Trophoblast cell (in vitro differentiated cells and primary cell): ENCODE measurements around the gene TUT7.
"Not testable (repeated sequence)": the region's sequence is repeated elsewhere in the genome, so short reads cannot be mapped to it uniquely, and the experiment has no call there.

Source experiments
- DNase-seq, 2 donors: peaks; one replicate each; pipeline ENCODE4 v3.0.0-alpha.2; 2016
- H2AFZ ChIP-seq: 2 replicates; pipeline ENCODE4 v1.6.1; 2013; ENCODE audit warnings: low read length, moderate library complexity, mild to moderate bottlenecking; ENCODE audit not compliant: insufficient read depth, poor library complexity
- H2AK5ac ChIP-seq: 2 replicates; pipeline ENCODE4 v1.6.1; 2013; ENCODE audit warnings: mild to moderate bottlenecking, low read length
- H2BK120ac ChIP-seq: 2 replicates; pipeline ENCODE4 v1.6.1; 2013; ENCODE audit warnings: low read length, mild to moderate bottlenecking, moderate library complexity; ENCODE audit not compliant: insufficient read depth, poor library complexity
- H2BK12ac ChIP-seq: 2 replicates; pipeline ENCODE4 v1.6.1; 2013; ENCODE audit warnings: mild to moderate bottlenecking, low read length, moderate library complexity
- H2BK5ac ChIP-seq: 2 replicates; pipeline ENCODE4 v1.6.1; 2013; ENCODE audit warnings: low read length, low read depth, moderate library complexity, mild to moderate bottlenecking; ENCODE audit not compliant: poor library complexity
- H3K14ac ChIP-seq: 2 replicates; pipeline ENCODE4 v1.6.1; 2013; ENCODE audit warnings: mild to moderate bottlenecking, low read length
- H3K18ac ChIP-seq: 2 replicates; pipeline ENCODE4 v1.6.1; 2013; ENCODE audit warnings: mild to moderate bottlenecking, low read length
- H3K23ac ChIP-seq: 2 replicates; pipeline ENCODE4 v1.6.1; 2013; ENCODE audit warnings: low read length
- H3K27ac ChIP-seq: 2 replicates; pipeline ENCODE4 v1.5.1; 2013; ENCODE audit warnings: low read depth, mild to moderate bottlenecking, inconsistent platforms, low read length, moderate library complexity
- H3K27me3 ChIP-seq: 2 replicates; pipeline ENCODE4 v1.6.1; 2013; ENCODE audit warnings: inconsistent platforms, mild to moderate bottlenecking, low read length, moderate library complexity; ENCODE audit not compliant: insufficient read depth
- H3K36me3 ChIP-seq, 2 experiments: 1 replicate in 1 of 2; 2 replicates in 1 of 2; pipeline ENCODE4 v1.6.1; 2013; ENCODE audit warnings: low read length in 2 of 2, mild to moderate bottlenecking in 2 of 2, moderate library complexity in 1 of 2; ENCODE audit not compliant: insufficient read depth in 2 of 2, control insufficient read depth in 1 of 2
- H3K4ac ChIP-seq: 2 replicates; pipeline ENCODE4 v1.6.1; 2013; ENCODE audit warnings: low read depth, mild to moderate bottlenecking, low read length, moderate library complexity
- H3K4me1 ChIP-seq, 2 experiments: 1 replicate in 1 of 2; 2 replicates in 1 of 2; pipeline ENCODE4 v1.6.1; 2013; ENCODE audit warnings: low read length in 2 of 2, mild to moderate bottlenecking in 2 of 2, moderate library complexity in 1 of 2; ENCODE audit not compliant: insufficient read depth in 2 of 2, control insufficient read depth in 1 of 2
- H3K4me2 ChIP-seq: 2 replicates; pipeline ENCODE4 v1.6.1; 2013; ENCODE audit warnings: inconsistent platforms, mild to moderate bottlenecking, low read length, moderate library complexity
- H3K4me3 ChIP-seq: 2 replicates; pipeline ENCODE4 v1.5.1; 2013; ENCODE audit warnings: mild to moderate bottlenecking, low read depth, low read length, inconsistent platforms
- H3K79me1 ChIP-seq: one replicate; pipeline ENCODE4 v1.6.1; 2013; ENCODE audit warnings: low read length
- H3K79me2 ChIP-seq: 2 replicates; pipeline ENCODE4 v1.6.1; 2013; ENCODE audit warnings: low read length, mild to moderate bottlenecking; ENCODE audit not compliant: control insufficient read depth, insufficient read depth, poor library complexity
- H3K9ac ChIP-seq: 2 replicates; pipeline ENCODE4 v1.6.1; 2013; ENCODE audit warnings: mild to moderate bottlenecking, low read length
- H3K9me3 ChIP-seq: 2 replicates; pipeline ENCODE4 v1.6.1; 2013; ENCODE audit warnings: low read depth, mild to moderate bottlenecking, control low read depth, inconsistent platforms, low read length; ENCODE audit not compliant: insufficient read depth
- H4K12ac ChIP-seq: 2 replicates; pipeline ENCODE4 v1.6.1; 2013; ENCODE audit warnings: low read depth, mild to moderate bottlenecking, low read length, moderate library complexity
- H4K8ac ChIP-seq: 2 replicates; pipeline ENCODE4 v1.6.1; 2013; ENCODE audit warnings: low read depth, mild to moderate bottlenecking, low read length, moderate library complexity
- H4K91ac ChIP-seq: one replicate; pipeline ENCODE4 v1.6.1; 2013; ENCODE audit warnings: low read depth, mild to moderate bottlenecking, low read length, moderate library complexity
- WGBS: extraction: QIAGEN DNeasy Blood & Tissue Kit; methylation state at CpG from one replicate; pipeline ENCODE4 v1.1.7; 2013; ENCODE audit warnings: missing lambda C conversion rate; ENCODE audit not compliant: insufficient read length, insufficient coverage; ENCODE audit errors: extremely low coverage; 5-methylcytosine and 5-hydroxymethylcytosine counted together

Gene TUT7

GRCh38 chr9:86298873-86299272, 55.3 kb downstream of the TUT7 start:
- no peak overlapping the region for H4K91ac ChIP-seq
- no peak overlapping the region for H3K23ac ChIP-seq
- H3K18ac ChIP-seq = no peak overlapping the region
- no peak overlapping the region for H3K14ac ChIP-seq
- no peak overlapping the region for H2AFZ ChIP-seq
- H3K36me3 ChIP-seq = peaks cover 16 to 31% of the 10 kb centered on the region in 2 experiments
- H2BK120ac ChIP-seq = no peak overlapping the region
- no peak overlapping the region for H2AK5ac ChIP-seq
- no peak overlapping the region for H4K8ac ChIP-seq
- no peaks in the 10 kb centered on the region for H3K79me1 ChIP-seq
- no peak overlapping the region for H4K12ac ChIP-seq
- H3K79me2 ChIP-seq = no peaks in the 10 kb centered on the region
- H2BK5ac ChIP-seq = no peak overlapping the region
- H3K4me2 ChIP-seq = no peak overlapping the region
- no CpG with 5 or more reads among the region's 11 CpGs for WGBS
- no peak overlapping the region for H3K4me3 ChIP-seq
- no peaks in the 10 kb centered on the region for H3K27me3 ChIP-seq
- H3K27ac ChIP-seq = no peak overlapping the region
- H3K4ac ChIP-seq = no peak overlapping the region
- H3K9me3 ChIP-seq = no peaks in the 10 kb centered on the region
- H3K4me1 ChIP-seq = no peaks in the 10 kb centered on the region
- no peak overlapping the region for H3K9ac ChIP-seq
- no peak overlapping the region for H2BK12ac ChIP-seq
- no peak for DNase-seq

DNA sequence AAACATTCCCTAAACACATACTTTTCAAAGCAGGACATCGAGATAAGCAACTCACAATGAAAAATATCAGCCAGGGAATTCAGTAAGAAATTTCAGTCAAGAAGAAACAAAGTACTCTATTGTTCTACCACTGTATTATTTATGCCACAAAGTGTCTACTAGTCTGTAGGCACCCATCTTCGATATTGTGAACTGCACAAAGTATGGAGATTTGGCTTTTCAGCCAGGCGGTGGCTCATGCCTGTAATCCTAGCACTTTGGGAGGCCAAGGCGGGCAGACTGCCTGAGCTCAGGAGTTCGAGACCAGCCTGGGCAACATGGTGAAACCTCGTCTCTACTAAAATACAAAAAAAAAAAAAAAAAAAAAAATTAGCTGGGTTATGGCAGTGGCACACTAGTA, 63.9 kb downstream of the TUT7 start:
- H3K79me1 ChIP-seq, H2BK12ac ChIP-seq, H3K9me3 ChIP-seq, H3K4me1 ChIP-seq, H4K91ac ChIP-seq, H4K12ac ChIP-seq, H3K18ac ChIP-seq, H2BK5ac ChIP-seq, H3K14ac ChIP-seq, H2BK120ac ChIP-seq, H3K9ac ChIP-seq, H3K4ac ChIP-seq, H3K4me3 ChIP-seq, H2AK5ac ChIP-seq, H3K27ac ChIP-seq, H2AFZ ChIP-seq, H3K23ac ChIP-seq, H3K27me3 ChIP-seq, DNase-seq, H3K4me2 ChIP-seq, H4K8ac ChIP-seq, H3K79me2 ChIP-seq, H3K36me3 ChIP-seq: not testable (repeated sequence)
- WGBS = no CpG with 5 or more reads among the region's 6 CpGs

GRCh38 chr9:86288499-86289198, 65.6 kb downstream of the TUT7 start:
- no CpG with 5 or more reads among the region's 6 CpGs for WGBS
- H3K23ac ChIP-seq = no peak overlapping the region
- H3K79me2 ChIP-seq = no peaks in the 10 kb centered on the region
- H3K4ac ChIP-seq = no peak overlapping the region
- H3K27ac ChIP-seq = no peak overlapping the region
- no peak overlapping the region for H4K91ac ChIP-seq
- DNase-seq = no peak
- H3K4me1 ChIP-seq = no peaks in the 10 kb centered on the region
- no peaks in the 10 kb centered on the region for H3K79me1 ChIP-seq
- H3K27me3 ChIP-seq = no peaks in the 10 kb centered on the region
- H2AK5ac ChIP-seq = no peak overlapping the region
- H4K8ac ChIP-seq = no peak overlapping the region
- H2BK12ac ChIP-seq = no peak overlapping the region
- no peak overlapping the region for H2AFZ ChIP-seq
- H2BK120ac ChIP-seq = no peak overlapping the region
- H3K36me3 ChIP-seq = peaks cover 1 to 4% of the 10 kb centered on the region in 2 experiments
- no peak overlapping the region for H2BK5ac ChIP-seq
- no peak overlapping the region for H3K4me2 ChIP-seq
- H3K18ac ChIP-seq = no peak overlapping the region
- no peak overlapping the region for H3K4me3 ChIP-seq
- H3K9me3 ChIP-seq = no peaks in the 10 kb centered on the region
- no peak overlapping the region for H3K14ac ChIP-seq
- H3K9ac ChIP-seq = no peak overlapping the region
- no peak overlapping the region for H4K12ac ChIP-seq

- no peak overlapping the region for H3K4ac ChIP-seq
- no peak overlapping the region for H3K18ac ChIP-seq
- no peak overlapping the region for H3K9ac ChIP-seq
- no peaks in the 10 kb centered on the region for H3K27me3 ChIP-seq
- H2AK5ac ChIP-seq = no peak overlapping the region
- H4K8ac ChIP-seq = no peak overlapping the region
- H3K4me1 ChIP-seq = peaks cover 0 to 5% of the 10 kb centered on the region in 2 experiments
- no peak overlapping the region for H3K4me3 ChIP-seq
- H3K9me3 ChIP-seq = peaks cover 1% of the 10 kb centered on the region
- no peak overlapping the region for H4K12ac ChIP-seq
- no peak overlapping the region for H3K23ac ChIP-seq
- no peak overlapping the region for H2BK5ac ChIP-seq
- H3K4me2 ChIP-seq = no peak overlapping the region
- H2AFZ ChIP-seq = no peak overlapping the region
- H3K27ac ChIP-seq = no peak overlapping the region
- H4K91ac ChIP-seq = no peak overlapping the region
- H3K36me3 ChIP-seq = peaks cover 0 to 3% of the 10 kb centered on the region in 2 experiments
- no peak overlapping the region for H2BK12ac ChIP-seq
- peaks cover 2% of the 10 kb centered on the region for H3K79me2 ChIP-seq
- no peak overlapping the region for H2BK120ac ChIP-seq
- H3K79me1 ChIP-seq = peaks cover 4% of the 10 kb centered on the region
- no peak overlapping the region for H3K14ac ChIP-seq
- peak; percentile 30 to 71 for DNase-seq
- no CpG with 5 or more reads among the region's 7 CpGs for WGBS
These were observed 67.2 kb downstream of the TUT7 start for GRCh38 chr9:86287013-86287412.
